SK-N-MC (cell line): Measurements from ENCODE around the gene GPR176.

ENCODE experiments used
- DNase-seq: peaks from one replicate; pipeline ENCODE4 v3.0.0-alpha.2; 2011; ENCODE audit warnings: low read depth, low spot score
- H3K27ac ChIP-seq: fragments of 200-600 bp; sonication (generic); 2 replicates; pipeline ENCODE4 v1.5.1; 2016; ENCODE audit warnings: mixed run types
- H3K36me3 ChIP-seq: fragments of 200-600 bp; sonication (generic); 2 replicates; pipeline ENCODE4 v1.6.1; 2017; ENCODE audit warnings: antibody characterized with exemption, low read length, mixed read lengths; ENCODE audit not compliant: insufficient read depth
- H3K4me3 ChIP-seq: fragments of 200-600 bp; sonication (generic); 2 replicates; pipeline ENCODE4 v1.5.1; 2016
- H3K9ac ChIP-seq: fragments of 200-600 bp; sonication (generic); 2 replicates; pipeline ENCODE4 v1.8.0; 2017; ENCODE audit warnings: mixed run types, mixed read lengths; ENCODE audit not compliant: insufficient read length
- H3K9me3 ChIP-seq: fragments of 200-600 bp; sonication (generic); 2 replicates; pipeline ENCODE4 v1.6.1; 2017; ENCODE audit warnings: low read depth, mild to moderate bottlenecking, antibody characterized with exemption, low read length, moderate library complexity, mixed read lengths
- EZH2 ChIP-seq: fragments of 200-600 bp; sonication (generic); IDR thresholded peaks from one replicate; pipeline ENCODE4 v1.6.1; 2017; ENCODE audit warnings: antibody characterized with exemption
- FOXP2 ChIP-seq: optimal IDR thresholded peaks from 2 replicates; pipeline ENCODE3; 2011; ENCODE audit warnings: mild to moderate bottlenecking, moderate library complexity; ENCODE audit not compliant: insufficient read depth; ENCODE audit errors: extremely low read length, control extremely low read depth
- POLR2AphosphoS5 ChIP-seq: IDR thresholded peaks from 2 replicates; pipeline ENCODE4 v1.6.1; 2012; ENCODE audit warnings: mild to moderate bottlenecking, low read depth, low read length, borderline replicate concordance

GPR176 gene

DNA sequence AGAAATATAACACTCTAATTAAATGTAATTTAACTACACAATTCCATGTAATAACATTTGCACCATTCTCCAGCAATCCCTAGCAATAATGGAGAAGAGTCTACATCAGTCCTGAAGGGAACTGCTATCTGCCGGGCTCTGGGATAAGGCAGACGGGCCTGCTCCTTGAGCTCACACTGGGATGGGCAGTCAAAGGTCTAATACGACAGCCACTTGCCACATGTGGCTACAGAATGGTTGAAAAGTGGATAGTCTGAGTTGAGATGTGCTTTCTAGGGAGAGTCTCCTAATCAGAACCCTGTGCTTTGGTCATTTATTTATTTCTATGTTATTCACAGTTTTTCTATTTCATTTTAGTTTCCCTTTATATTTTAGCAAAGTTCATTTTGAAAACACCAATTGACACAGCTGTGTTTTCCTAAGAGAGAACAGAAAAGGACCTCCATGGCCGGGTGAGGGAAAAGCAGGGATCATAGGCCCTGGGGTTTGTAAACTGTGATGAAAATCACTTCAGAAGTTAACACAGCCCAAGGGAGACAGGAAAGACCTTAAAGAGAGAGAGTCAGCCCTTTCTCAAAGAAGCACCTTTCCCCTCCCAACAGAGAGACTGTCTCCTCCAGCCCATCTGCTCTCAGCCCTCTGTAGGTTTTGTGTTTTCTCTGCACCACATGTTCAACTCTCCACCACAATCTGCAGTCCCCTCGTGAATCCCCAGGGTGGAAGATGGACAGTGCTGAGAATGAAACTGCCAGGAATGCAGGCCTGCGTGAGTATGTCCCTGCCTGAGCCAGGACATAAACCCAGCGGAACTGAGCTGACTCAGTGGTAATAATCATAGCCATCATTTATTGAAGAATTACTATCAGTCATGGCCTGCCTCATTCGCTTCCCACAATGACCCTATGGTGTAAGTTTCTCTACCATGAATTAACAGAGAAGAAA, 149.0 kb downstream of the GPR176 start:
- TF ChIP-seq FOXP2 (no peak), POLR2AphosphoS5 (no peak), EZH2 (no peak)
- no peak overlapping the region for H3K27ac ChIP-seq
- H3K9me3 ChIP-seq: no peaks in the 10 kb centered on the region
- H3K36me3 ChIP-seq: no peaks in the 10 kb centered on the region
- DNase-seq: no peak
- no peak overlapping the region for H3K4me3 ChIP-seq
- no peak overlapping the region for H3K9ac ChIP-seq

- Histone ChIP-seq H3K9me3 (no peaks in the 10 kb centered on the region), H3K27ac (no peak overlapping the region), H3K9ac (no peak overlapping the region), H3K36me3 (no peaks in the 10 kb centered on the region), H3K4me3 (no peak overlapping the region)
- DNase-seq: no peak
- TF ChIP-seq FOXP2: no peak
- TF ChIP-seq EZH2: no peak
- TF ChIP-seq POLR2AphosphoS5: no peak
Observed at GRCh38 chr15:39767921-39768320, 152.1 kb downstream of the GPR176 start.

DNA sequence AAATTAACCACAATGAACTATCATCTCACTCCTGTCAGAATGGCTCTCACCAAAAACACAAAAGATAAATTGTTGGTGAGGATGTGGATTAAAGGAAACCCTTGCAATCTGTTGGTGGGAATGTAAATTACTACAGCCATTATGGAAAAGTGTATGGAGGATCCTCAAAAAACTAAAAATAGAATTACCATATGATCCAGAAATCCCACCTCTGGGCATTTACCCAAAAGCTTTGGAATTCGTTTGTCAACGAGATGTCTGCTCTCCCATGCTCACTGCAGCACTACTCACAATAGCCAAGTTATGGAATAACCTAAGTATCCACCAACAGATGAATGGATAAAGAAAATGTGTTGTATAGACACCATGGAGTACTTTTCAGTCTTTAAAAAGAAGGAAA, 159.1 kb downstream of the GPR176 start:
- H3K4me3 ChIP-seq: no peak overlapping the region
- TF ChIP-seq POLR2AphosphoS5: no peak
- TF ChIP-seq EZH2: no peak
- no peak for TF ChIP-seq FOXP2
- H3K36me3 ChIP-seq: no peaks in the 10 kb centered on the region
- H3K27ac ChIP-seq: no peak overlapping the region
- no peaks in the 10 kb centered on the region for H3K9me3 ChIP-seq
- no peak for DNase-seq
- no peak overlapping the region for H3K9ac ChIP-seq

- Histone ChIP-seq H3K36me3 (no peaks in the 10 kb centered on the region), H3K4me3 (no peak overlapping the region), H3K27ac (no peak overlapping the region), H3K9ac (no peak overlapping the region), H3K9me3 (no peaks in the 10 kb centered on the region)
- TF ChIP-seq EZH2: no peak
- no peak for TF ChIP-seq FOXP2
- no peak for TF ChIP-seq POLR2AphosphoS5
- DNase-seq: peak; percentile 73
Observed at GRCh38 chr15:39756806-39757522, 163.1 kb downstream of the GPR176 start.

GRCh38 chr15:39752991-39753390, 167.1 kb downstream of the GPR176 start:
- DNase-seq: no peak
- TF ChIP-seq FOXP2: no peak
- TF ChIP-seq POLR2AphosphoS5: no peak
- TF ChIP-seq EZH2: no peak
- H3K27ac ChIP-seq: no peak overlapping the region

GRCh38 chr15:39752246-39752645, 167.8 kb downstream of the GPR176 start:
- DNase-seq: no peak
- no peak overlapping the region for H3K4me3 ChIP-seq
- no peaks in the 10 kb centered on the region for H3K36me3 ChIP-seq
- H3K9me3 ChIP-seq: no peaks in the 10 kb centered on the region; the same call in 1 of the 2 replicates
- no peak overlapping the region for H3K27ac ChIP-seq
- TF ChIP-seq POLR2AphosphoS5: no peak
- no peak for TF ChIP-seq FOXP2
- no peak for TF ChIP-seq EZH2
- no peak overlapping the region for H3K9ac ChIP-seq

More at GRCh38 chr15:39752991-39753390, 167.1 kb downstream of the GPR176 start:
- Histone ChIP-seq H3K9ac (no peak overlapping the region), H3K4me3 (no peak overlapping the region), H3K36me3 (no peaks in the 10 kb centered on the region), H3K9me3 (no peaks in the 10 kb centered on the region; the same call in 1 of the 2 replicates)
